Suprapubic skin (tissue), 4 donors: ENCODE measurements around the gene ERF.

Experiments
- EP300 ChIP-seq: sonication (generic); formaldehyde crosslinking; IDR thresholded peaks from one replicate; pipeline ENCODE4 v1.6.1; 2017; ENCODE audit warnings: antibody characterized with exemption
- POLR2AphosphoS5 ChIP-seq, 3 donors: sonication (generic); formaldehyde crosslinking; IDR thresholded peaks; one replicate each; pipeline ENCODE4 v1.6.1; 2017; ENCODE audit warnings: antibody characterized with exemption in 3 of 3

- no peak for TF ChIP-seq POLR2AphosphoS5 (IDR thresholded peaks at IDR 0.05)
- TF ChIP-seq EP300, result no peak
Measured at GRCh38 chr19:42225718-42226292, 29.1 kb downstream of the ERF start.
